Measurements from ENCODE around the gene SSC5D. TPM values are rescaled to one million over a fixed set of nuclear protein-coding genes. Genes with fewer than 3 reads are reported as not detected.
A peak's percentile ranks its signal among the peaks of the same experiment; 100 is the strongest.

The SSC5D gene
- total RNA-seq, 1 donor, result 77.4 TPM

GRCh38 chr19:55504252-55504603 lies 16.0 kb downstream of the SSC5D start:
- Histone ChIP-seq H3K79me2 (ENCODE audit: insufficient read depth, low read length) (peaks cover 2% of the 10 kb centered on the region), H2AFZ (ENCODE audit: low read length) (peak overlapping the region; percentile 90), H3K9me3 (ENCODE audit: low read depth, low read length) (no peaks in the 10 kb centered on the region), H4K20me1 (ENCODE audit: insufficient read depth, low read length) (peaks cover 7% of the 10 kb centered on the region), H3K27ac (ENCODE audit: low read depth, low read length) (peak overlapping the region; percentile 71), H3K4me1 (ENCODE audit: insufficient read depth, low read length) (no peaks in the 10 kb centered on the region), H3K4me2 (ENCODE audit: insufficient read depth, low read length) (peak overlapping the region; percentile 88), H3K27me3 (ENCODE audit: insufficient read depth, low read length) (no peaks in the 10 kb centered on the region), H3K36me3 (ENCODE audit: insufficient read depth, low read length) (peaks cover 33% of the 10 kb centered on the region), H3K4me3 (ENCODE audit: insufficient read depth, low read length) (peak overlapping the region; percentile 73)
- no peak for TF ChIP-seq CTCF (IDR thresholded peaks at IDR 0.05; ENCODE audit: extremely low read depth, low read depth, low read length)
- no peak for DNase-seq (ENCODE audit: insufficient read length, low spot score, missing footprints)

DNA sequence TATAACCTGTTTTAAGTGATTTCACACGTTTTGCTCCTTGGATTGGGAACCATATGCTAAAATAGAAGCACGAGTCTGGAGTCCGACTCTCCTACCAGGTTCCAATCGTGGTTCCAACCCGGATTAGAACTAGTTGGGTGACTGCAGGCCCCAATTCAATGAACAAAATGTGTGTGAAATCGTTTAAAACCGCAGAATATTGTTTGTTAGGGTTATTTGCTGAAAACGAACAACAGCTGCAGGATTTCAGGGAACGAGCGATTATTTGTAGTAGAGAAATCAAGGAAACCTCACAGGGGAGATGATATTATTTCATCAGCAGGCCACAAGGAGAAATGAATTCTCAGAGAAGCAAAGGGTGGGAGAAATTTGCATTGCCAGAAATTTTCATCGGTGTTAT lies 16.7 kb downstream of the SSC5D start:
- Histone ChIP-seq H3K36me3 (ENCODE audit: insufficient read depth, low read length) (peaks cover 28% of the 10 kb centered on the region), H3K4me3 (ENCODE audit: insufficient read depth, low read length) (no peak overlapping the region), H2AFZ (ENCODE audit: low read length) (no peak overlapping the region), H3K27ac (ENCODE audit: low read depth, low read length) (no peak overlapping the region), H3K4me1 (ENCODE audit: insufficient read depth, low read length) (no peaks in the 10 kb centered on the region), H4K20me1 (ENCODE audit: insufficient read depth, low read length) (peaks cover 7% of the 10 kb centered on the region), H3K4me2 (ENCODE audit: insufficient read depth, low read length) (no peak overlapping the region), H3K79me2 (ENCODE audit: insufficient read depth, low read length) (peaks cover 2% of the 10 kb centered on the region), H3K27me3 (ENCODE audit: insufficient read depth, low read length) (no peaks in the 10 kb centered on the region), H3K9me3 (ENCODE audit: low read depth, low read length) (no peaks in the 10 kb centered on the region)
- TF ChIP-seq CTCF (IDR thresholded peaks at IDR 0.05; ENCODE audit: extremely low read depth, low read depth, low read length), result no peak
- DNase-seq (ENCODE audit: insufficient read length, low spot score, missing footprints), result peak; percentile 5

DNA sequence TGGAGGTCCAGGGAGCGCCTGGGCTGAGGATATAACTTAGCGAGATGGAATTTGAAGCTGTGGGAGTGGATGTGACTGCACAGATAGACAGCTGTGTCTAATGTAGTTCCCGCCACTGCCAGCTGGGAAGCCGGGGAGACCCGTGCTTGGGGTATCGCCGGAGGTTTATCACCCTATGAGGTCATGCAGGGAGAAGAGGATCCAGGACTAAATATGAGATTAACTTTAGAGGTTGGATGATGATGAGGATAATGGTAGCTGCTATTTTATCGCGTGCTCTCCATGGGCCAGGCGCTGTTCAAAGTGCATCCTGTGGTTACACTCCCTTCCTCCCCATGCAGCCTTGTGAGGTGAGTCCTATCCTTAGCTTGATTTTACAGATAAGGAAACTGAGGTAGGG lies 19.9 kb downstream of the SSC5D start:
- no peaks in the 10 kb centered on the region for H3K4me1 ChIP-seq (ENCODE audit: insufficient read depth, low read length)
- H3K79me2 ChIP-seq (ENCODE audit: insufficient read depth, low read length), result peaks cover 2% of the 10 kb centered on the region
- H3K9me3 ChIP-seq (ENCODE audit: low read depth, low read length), result no peaks in the 10 kb centered on the region
- peaks cover 10% of the 10 kb centered on the region for H4K20me1 ChIP-seq (ENCODE audit: insufficient read depth, low read length)
- no peak overlapping the region for H3K4me3 ChIP-seq (ENCODE audit: insufficient read depth, low read length)
- H3K27ac ChIP-seq (ENCODE audit: low read depth, low read length), result no peak overlapping the region
- peaks cover 18% of the 10 kb centered on the region for H3K36me3 ChIP-seq (ENCODE audit: insufficient read depth, low read length)
- no peak for TF ChIP-seq CTCF (IDR thresholded peaks at IDR 0.05; ENCODE audit: extremely low read depth, low read depth, low read length)
- H3K27me3 ChIP-seq (ENCODE audit: insufficient read depth, low read length), result no peaks in the 10 kb centered on the region
- no peak for DNase-seq (ENCODE audit: insufficient read length, low spot score, missing footprints)
- H2AFZ ChIP-seq (ENCODE audit: low read length), result no peak overlapping the region
- H3K4me2 ChIP-seq (ENCODE audit: insufficient read depth, low read length), result no peak overlapping the region

DNA sequence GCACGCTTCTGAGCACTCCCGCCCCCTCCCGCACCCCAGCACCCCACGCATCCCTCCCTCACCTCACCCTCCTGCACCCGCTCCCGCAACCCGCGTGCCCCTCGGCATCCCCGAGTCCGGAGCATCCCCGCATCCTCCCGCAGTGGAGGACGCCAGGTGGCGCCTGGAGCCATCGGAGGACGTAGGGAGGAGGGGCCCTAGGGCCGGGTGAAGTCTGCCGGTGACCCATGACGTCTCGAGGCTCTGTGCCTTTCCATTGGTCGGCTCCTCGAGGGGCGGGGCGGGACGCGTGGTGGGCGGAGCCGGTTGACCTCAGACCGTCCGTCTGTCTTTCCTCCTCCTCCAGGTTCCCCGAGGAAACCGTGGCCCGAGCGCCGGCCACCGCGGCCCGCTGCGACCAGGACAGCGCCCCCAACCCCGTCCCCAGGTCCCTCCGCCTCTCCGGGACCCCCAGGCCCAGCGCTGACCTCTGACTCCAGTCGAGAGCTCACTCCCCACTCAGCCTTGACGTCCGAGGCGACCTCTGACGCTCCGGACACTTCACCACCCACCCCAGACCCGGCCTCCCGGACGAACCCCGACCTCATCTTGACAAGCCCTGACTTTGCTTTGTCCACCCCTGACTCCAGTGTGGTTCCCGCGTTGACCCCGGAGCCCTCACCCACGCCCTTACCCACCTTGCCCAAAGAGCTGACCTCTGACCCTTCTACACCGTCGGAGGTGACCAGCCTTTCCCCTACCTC lies 28.8 kb downstream of the SSC5D start:
- no peak overlapping the region for H2AFZ ChIP-seq (ENCODE audit: low read length)
- no peaks in the 10 kb centered on the region for H3K27me3 ChIP-seq (ENCODE audit: insufficient read depth, low read length)
- H3K27ac ChIP-seq (ENCODE audit: low read depth, low read length), result peak overlapping the region; percentile 73
- H3K4me2 ChIP-seq (ENCODE audit: insufficient read depth, low read length), result peak overlapping the region; percentile 72
- peaks cover 9% of the 10 kb centered on the region for H3K4me1 ChIP-seq (ENCODE audit: insufficient read depth, low read length)
- no peaks in the 10 kb centered on the region for H4K20me1 ChIP-seq (ENCODE audit: insufficient read depth, low read length)
- DNase-seq (ENCODE audit: insufficient read length, low spot score, missing footprints), result peak; percentile 99
- H3K9me3 ChIP-seq (ENCODE audit: low read depth, low read length), result no peaks in the 10 kb centered on the region
- peak overlapping the region; percentile 62 for H3K4me3 ChIP-seq (ENCODE audit: insufficient read depth, low read length)
- TF ChIP-seq CTCF (IDR thresholded peaks at IDR 0.05; ENCODE audit: extremely low read depth, low read depth, low read length), result peak; percentile 75
- peaks cover 19% of the 10 kb centered on the region for H3K36me3 ChIP-seq (ENCODE audit: insufficient read depth, low read length)
- H3K79me2 ChIP-seq (ENCODE audit: insufficient read depth, low read length), result no peaks in the 10 kb centered on the region

Measured in osteoblast (primary cell).